GM04503 (cell line): ENCODE results near the gene TSHZ2.

Source experiments
- DNase-seq: peaks from one replicate; pipeline ENCODE4 v3.0.0-alpha.2; 2012; ENCODE audit warnings: low read depth

TSHZ2 gene

GRCh38 chr20:52972190-52972937, at the start of gene TSHZ2:
TSHZ2 (plus strand) TSS chr20:52972358; CDS start chr20:52973294, 936 bp downstream.
- peak; percentile 42 for DNase-seq

DNA sequence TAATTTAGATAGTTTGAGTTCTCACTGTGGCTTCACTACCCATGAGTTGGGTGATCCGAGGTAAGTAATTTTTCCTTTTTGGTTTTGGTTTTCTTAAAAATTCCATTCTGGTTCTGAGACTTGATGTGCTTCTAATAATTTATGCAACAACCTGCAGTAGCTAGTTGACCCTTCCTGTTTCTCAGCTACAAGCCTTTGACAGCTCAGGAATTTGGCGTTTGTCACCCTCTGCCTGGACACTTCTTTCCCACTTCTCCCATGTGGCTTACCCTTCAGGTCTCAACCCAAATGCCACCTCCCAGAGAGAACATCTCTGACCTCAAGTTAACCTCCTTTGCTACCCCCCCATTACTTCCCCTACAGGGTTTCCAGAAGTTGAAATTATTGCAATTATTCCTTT, 49.7 kb upstream of the TSHZ2 start:
- DNase-seq: no peak

GRCh38 chr20:52923123-52923937, 48.8 kb upstream of the TSHZ2 start:
- DNase-seq: peak; percentile 95

DNA sequence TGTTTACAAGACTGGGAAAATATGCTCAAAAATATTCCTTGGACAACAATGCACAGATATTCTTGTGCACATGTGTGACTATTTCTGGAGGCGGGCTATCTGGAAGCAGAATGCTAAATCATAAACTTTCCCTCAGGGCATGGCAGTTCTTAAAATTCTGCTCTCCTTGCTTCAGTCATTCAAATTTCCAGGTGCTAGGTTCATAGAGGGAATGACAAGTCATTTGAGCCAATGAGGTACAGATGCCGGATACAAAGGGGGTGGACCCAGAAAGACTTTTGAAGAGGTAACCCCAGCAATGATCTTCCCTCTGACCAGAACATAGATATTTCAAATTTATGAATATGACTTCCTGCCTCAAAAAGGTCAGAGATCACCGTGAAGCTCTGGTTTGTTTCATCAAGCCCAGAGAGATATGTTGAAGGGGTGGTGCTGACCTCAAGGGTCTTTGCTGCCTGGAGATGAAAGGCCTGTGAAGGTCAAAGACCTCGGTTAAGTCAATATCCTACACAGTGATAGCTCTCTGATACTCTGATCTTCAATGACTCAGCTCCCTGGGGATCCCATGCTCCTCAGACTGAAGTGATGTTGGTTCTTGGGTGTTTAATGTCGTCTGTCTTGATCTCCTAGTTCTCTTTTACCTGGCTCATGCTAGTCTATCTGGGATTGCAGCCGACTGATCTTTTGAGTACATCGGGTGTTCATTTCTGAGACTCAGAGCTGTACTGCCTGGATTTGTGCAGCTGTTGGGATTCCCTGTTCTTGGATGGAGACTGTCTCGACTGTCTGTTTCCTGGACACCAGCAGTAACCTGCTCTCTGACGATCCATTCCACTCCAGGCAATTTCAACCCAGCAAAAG, 47.5 kb upstream of the TSHZ2 start:
- DNase-seq: no peak

DNA sequence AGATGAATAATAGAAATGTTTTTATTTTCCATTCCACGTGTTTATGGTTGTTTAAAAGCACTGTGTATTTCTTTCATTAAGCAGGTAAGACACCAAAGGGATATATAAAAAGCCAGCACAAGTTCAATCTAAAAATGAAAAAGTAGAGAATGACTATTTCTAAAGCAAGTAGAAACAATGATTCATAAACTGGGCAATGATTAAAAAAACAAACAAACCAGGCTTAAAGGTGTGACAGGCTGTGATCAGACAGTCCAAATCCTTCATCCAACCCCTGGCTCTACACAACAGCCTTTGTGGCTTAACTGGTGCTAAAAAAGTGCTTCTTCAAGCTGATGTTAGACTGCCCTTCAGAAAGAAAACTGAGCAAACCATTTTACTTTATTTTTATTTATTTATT, 45.7 kb upstream of the TSHZ2 start:
- DNase-seq: no peak

GRCh38 chr20:52933867-52934266, 38.3 kb upstream of the TSHZ2 start:
- no peak for DNase-seq

DNA sequence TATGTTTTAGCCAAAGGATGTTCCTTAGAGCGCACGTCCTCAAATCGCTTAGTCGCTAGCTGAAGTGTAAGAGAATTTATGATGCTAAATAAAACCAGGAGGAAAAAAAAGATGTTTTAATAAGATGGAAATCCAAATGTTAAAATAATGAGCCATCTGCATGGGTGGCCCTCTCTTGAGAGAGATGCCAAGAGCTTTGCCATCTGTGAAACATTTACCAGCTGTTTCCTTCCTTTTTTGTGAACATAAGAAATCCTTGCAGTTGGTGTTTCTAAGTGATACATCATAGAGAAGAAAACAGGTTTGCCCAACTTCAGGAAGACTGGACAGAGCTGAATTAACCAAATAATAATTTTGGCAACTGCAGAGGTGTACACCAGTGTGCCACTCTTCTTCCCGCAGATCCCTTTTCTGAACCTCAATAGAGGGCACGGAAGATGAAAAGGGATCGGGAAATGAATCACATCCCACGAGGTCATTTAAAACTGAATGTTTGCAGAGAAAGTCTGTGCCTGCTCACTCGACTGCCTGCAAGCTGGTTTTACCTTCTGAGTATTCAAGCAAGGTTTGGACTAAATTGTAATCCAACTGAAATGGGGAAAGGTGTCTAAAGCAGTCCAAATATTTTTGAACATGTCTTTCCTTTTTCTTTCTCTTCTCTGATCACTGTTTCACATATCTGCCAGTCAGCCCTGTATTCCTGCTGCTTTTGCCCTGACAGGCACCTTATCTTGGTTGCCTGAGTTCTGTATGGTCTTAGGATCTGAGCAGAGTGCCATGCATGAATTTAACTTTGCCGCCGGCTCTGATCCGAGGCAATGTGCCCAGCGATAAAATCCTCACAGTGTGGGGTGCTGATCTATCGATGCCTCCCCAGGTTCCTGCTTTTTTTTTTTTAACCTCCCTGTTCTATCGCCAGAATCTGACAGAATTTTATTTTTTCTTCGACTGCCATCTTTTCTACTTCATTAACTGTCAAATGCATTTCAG, 35.5 kb upstream of the TSHZ2 start:
- no peak for DNase-seq

GRCh38 chr20:52937591-52938100, 34.5 kb upstream of the TSHZ2 start:
- DNase-seq: no peak

DNA sequence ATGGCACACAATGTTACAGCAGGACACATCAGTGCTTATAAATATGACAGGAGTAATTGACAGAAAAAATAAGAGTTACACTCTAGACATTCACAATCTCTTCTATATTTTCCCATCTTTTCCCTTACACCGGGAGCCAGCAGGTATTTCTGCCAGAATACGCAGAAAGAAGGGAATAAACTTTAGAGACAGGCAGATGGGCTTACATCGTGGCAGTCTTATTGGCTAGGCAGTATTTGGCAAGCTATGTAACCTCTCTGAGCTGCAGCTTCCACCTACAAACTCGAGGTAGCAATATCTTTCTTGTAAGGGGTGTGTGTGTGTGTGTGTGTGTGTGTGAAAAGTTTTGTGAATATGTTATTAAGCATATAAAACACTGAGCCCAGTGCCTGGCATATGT, 33.0 kb upstream of the TSHZ2 start:
- DNase-seq: no peak

GRCh38 chr20:52941808-52942207, 30.4 kb upstream of the TSHZ2 start:
- DNase-seq: peak; percentile 39

DNA sequence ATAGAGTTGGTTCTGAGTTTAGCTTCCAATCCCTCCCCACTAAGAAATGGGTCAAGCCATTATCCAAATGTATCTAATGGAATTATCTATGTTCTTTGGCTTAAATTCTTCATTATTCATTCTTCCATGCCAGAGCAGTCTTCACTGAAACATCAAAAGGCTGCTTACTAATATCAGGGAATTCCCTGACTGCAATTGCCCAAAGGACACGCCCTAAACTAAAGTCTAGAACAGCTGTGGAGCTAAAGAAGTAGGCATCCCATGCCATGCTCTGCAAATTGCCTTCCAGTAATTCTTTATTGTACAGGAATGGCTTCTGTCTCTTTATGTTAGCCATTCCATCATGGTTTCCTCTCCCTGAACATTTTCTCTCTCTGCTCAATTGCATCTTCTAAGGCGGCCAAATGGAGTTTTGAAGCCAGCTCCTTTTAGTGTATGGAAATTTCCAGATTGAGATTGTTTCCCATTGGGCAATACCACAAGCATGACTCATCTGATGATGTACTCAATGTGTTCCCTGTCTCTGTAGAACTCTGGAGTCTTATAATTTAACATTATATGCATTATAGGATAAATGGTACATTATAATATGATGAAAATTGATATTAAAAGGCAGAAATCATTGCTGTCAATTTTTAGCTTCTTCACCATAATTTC, 28.8 kb upstream of the TSHZ2 start:
- DNase-seq: no peak

GRCh38 chr20:52945268-52945667, 26.9 kb upstream of the TSHZ2 start:
- no peak for DNase-seq

DNA sequence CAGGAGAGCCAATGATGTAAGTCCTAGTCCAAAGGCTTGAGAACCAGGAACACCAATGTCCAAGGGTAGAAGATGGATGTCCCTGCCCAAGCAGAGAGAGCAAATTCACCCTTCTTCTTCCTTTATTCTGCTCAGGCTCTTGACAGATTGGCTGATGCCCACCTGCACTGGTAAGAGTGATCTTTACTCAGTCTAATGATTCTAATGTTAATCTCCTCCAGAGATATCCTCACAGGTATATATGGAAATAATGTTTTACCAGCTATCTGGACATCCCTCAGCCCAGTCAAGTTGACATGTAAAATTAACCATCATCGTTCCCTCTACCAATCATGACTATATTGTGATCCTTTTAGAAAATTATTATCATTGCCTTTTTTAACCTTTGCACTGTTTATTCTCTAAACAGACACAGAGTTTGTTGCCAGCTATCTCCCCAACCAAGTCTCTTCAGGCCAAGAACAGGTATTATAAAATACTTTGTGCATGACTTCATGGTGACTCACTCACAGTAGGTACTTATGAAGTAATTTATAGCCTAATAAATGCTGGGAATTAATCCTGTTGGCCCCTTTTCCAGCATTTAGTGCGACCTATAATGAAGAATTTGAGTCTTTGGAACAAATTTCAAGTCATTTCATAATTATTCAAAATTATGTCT, 26.2 kb upstream of the TSHZ2 start:
- DNase-seq: no peak

DNA sequence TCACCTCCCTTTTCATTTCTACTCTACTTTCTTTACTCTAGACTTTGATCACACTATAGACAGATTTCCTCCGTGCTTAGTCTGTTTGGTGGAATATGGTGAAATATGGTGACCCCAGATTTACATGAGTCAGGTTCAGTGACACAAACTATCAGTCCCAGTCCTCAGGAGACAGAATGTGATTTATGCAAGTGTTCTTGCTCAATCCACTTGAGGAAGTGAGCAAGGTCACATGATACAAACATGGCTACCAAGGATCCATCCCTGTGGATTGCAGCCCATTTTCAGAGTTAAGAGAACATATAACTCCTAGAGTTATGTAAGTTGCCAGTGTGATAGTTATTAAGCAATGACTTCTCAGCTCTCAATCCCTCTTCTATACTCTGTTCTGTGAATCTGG, 23.7 kb upstream of the TSHZ2 start:
- no peak for DNase-seq

- no peak for DNase-seq
These were observed 19.1 kb upstream of the TSHZ2 start for GRCh38 chr20:52953020-52953419.

- no peak for DNase-seq
These were observed 17.3 kb upstream of the TSHZ2 start for GRCh38 chr20:52954849-52955248.

GRCh38 chr20:52958211-52958610, 13.9 kb upstream of the TSHZ2 start:
- no peak for DNase-seq

GRCh38 chr20:52959125-52959524, 13.0 kb upstream of the TSHZ2 start:
- DNase-seq: no peak

- no peak for DNase-seq
These were observed 10.0 kb upstream of the TSHZ2 start for GRCh38 chr20:52962183-52962582.

- no peak for DNase-seq
These were observed 9.0 kb upstream of the TSHZ2 start for GRCh38 chr20:52963131-52963530.
